Colonic mucosa (tissue), 4 donors: ENCODE results near the gene NUP214. TPM values are rescaled to one million over a fixed set of nuclear protein-coding genes. Genes with fewer than 3 reads are reported as not detected.
"Not testable (repeated sequence)": the region's sequence is repeated elsewhere in the genome, so short reads cannot be mapped to it uniquely, and the experiment has no call there.

Experiments
- DNase-seq: peaks from one replicate; pipeline ENCODE4 v3.0.0-alpha.2; 2020
- H3K27ac ChIP-seq: fragments of 200-600 bp; one replicate; pipeline ENCODE4 v1.8.0; 2021
- H3K27me3 ChIP-seq: fragments of 200-600 bp; one replicate; pipeline ENCODE4 v1.8.0; 2021
- H3K36me3 ChIP-seq: fragments of 200-600 bp; one replicate; pipeline ENCODE4 v1.8.0; 2021
- H3K4me1 ChIP-seq: fragments of 200-600 bp; one replicate; pipeline ENCODE4 v1.8.0; 2021; ENCODE audit warnings: mild to moderate bottlenecking
- H3K4me3 ChIP-seq: fragments of 200-600 bp; one replicate; pipeline ENCODE4 v1.8.0; 2021
- H3K9ac ChIP-seq, 2 donors: one replicate each; pipeline ENCODE4 v1.7.0; 2013; ENCODE audit warnings: control low read depth in 2 of 2, low read depth in 2 of 2, low read length in 2 of 2
- H3K9me3 ChIP-seq: fragments of 200-600 bp; one replicate; pipeline ENCODE4 v1.8.0; 2021
- intact Hi-C: fragments of 100-400 bp; cut with DNase I; formaldehyde crosslinking; loops from one replicate; pipeline ENCODE4 v1.14.1; 2022
- total RNA-seq, 2 donors: library from RNA; stranded (reverse); fragmentation: NEBNext Ultra II Directional in 1 of 2; extraction: Animal tissue kit (Norgen Biotek cat#: 25700) in 1 of 2; gene quantifications; one replicate each; pipeline ENCODE4 v1.2.1, GENCODE V29; 2021
- TF ChIP-seq, protein P1 (sequence below): fragments of 200-600 bp; IDR thresholded peaks from one replicate; pipeline ENCODE4 v1.8.0; 2022; ENCODE audit warnings: antibody characterized with exemption, mild to moderate bottlenecking
- donor health status: healthy.
- donor health status: DM: no; HTN: no; CAD: no.
- donor health status: DM: no; HTN: no; CAD: no.

NUP214 gene
- total RNA-seq, 2 donors from 2014 or later, result 32.2 to 43.8 TPM

DNA sequence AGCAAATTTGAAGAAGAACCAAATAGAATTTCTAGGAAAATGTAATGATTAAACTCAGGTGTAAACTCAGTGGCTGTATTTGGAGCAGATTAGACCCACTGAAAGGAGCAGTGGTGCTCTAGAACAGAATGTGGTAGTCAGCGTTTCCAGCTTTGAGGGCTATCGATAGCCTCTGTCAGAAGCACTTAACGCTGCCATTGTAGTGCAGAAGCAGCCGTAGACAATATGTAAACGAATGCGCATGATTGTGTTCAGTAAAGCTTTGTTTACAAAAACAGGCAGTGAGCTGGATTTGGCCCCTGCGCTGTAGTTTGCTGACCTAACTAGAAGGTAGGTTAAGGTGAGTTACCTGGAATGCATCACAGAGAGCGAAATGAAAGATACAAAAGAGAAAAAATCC lies 78.9 kb downstream of the NUP214 start:
- TF ChIP-seq, protein P1, sequence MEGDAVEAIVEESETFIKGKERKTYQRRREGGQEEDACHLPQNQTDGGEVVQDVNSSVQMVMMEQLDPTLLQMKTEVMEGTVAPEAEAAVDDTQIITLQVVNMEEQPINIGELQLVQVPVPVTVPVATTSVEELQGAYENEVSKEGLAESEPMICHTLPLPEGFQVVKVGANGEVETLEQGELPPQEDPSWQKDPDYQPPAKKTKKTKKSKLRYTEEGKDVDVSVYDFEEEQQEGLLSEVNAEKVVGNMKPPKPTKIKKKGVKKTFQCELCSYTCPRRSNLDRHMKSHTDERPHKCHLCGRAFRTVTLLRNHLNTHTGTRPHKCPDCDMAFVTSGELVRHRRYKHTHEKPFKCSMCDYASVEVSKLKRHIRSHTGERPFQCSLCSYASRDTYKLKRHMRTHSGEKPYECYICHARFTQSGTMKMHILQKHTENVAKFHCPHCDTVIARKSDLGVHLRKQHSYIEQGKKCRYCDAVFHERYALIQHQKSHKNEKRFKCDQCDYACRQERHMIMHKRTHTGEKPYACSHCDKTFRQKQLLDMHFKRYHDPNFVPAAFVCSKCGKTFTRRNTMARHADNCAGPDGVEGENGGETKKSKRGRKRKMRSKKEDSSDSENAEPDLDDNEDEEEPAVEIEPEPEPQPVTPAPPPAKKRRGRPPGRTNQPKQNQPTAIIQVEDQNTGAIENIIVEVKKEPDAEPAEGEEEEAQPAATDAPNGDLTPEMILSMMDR, result no peak
- no peaks in the 10 kb centered on the region for H3K9me3 ChIP-seq
- DNase-seq, result no peak

DNA sequence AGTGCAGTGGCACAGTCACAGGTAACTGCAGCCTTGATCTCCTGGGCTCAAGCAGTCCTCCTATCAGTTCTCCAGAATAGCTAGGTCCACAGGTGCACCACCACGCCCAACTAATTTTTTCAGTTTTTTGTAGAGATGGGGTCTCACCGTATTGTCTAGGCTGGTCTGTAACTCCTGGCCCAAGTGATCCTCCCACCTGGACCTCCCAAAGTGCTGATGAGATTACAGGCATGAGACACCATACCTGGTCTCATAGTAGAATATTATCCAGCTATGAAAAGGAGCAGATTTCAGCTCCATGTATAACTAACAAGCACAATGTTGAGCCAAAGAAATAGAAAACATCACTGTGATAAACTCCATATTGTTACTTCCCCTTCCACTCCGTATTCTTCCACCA lies 81.1 kb downstream of the NUP214 start:
- Histone ChIP-seq H3K27ac (no peak overlapping the region), H3K4me1 (no peaks in the 10 kb centered on the region), H3K27me3 (no peaks in the 10 kb centered on the region), H3K9ac (no peak overlapping the region), H3K4me3 (no peak overlapping the region), H3K36me3 (peaks cover 5% of the 10 kb centered on the region), H3K9me3 (no peaks in the 10 kb centered on the region)
- intact Hi-C loops, result no loop called here
- no peak for DNase-seq
- TF ChIP-seq, protein P1, result no peak

More for the DNA sequence above, 78.9 kb downstream of the NUP214 start:
- H3K4me3 ChIP-seq, result no peak overlapping the region
- peaks cover 5% of the 10 kb centered on the region for H3K36me3 ChIP-seq
- no peaks in the 10 kb centered on the region for H3K4me1 ChIP-seq
- H3K9ac ChIP-seq, result no peak overlapping the region
- H3K27ac ChIP-seq, result no peak overlapping the region
- intact Hi-C loops, result no loop called here
- no peaks in the 10 kb centered on the region for H3K27me3 ChIP-seq

DNA sequence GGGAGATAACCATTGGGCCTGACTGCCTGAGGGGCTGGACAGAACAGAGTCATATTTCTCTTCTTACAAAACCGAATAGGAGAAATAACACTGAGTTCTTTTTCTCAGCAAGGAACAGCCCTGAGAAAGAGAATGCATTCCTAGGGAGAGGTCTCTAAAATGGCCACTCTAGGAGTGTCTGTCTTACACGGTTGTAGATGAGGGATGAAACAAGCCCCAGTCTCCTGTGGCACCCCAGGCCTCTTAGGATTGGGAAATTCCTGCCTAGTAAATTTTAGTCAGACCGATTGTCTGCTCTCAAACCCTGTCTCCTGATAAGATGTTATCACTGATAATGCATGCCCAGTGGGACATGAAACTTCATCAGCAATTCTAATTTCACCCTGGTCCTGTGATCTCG lies 86.5 kb downstream of the NUP214 start:
- H3K4me3 ChIP-seq, H3K9ac ChIP-seq, H3K27ac ChIP-seq, H3K36me3 ChIP-seq, H3K4me1 ChIP-seq, intact Hi-C loops, H3K27me3 ChIP-seq, H3K9me3 ChIP-seq, DNase-seq: not testable (repeated sequence)

DNA sequence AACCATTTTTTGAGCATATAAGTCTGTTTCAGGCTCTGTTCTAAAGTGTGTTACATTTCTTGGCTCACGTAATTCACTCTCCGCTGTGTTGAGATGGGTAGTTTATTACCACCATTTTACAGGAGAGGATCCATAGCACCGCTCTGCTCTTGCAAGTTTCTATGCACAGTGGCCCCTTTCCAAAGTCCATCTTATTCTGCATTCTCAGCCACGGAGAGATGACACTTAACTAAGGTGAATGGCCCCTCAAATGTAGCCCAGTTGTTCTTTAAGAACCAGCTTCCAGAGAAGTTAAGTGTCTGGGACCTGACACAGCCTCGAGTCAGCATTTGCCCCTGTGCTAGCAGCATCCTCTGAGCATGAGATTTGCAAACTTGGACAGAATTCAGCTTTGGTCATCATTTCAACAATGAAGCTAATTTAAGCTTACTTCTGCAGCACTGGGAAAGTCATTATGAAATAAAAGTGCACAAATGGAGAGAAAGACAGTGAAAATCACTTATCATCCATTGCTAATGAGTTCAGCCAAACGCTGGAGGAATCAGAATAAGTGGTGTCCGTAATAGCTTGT lies 89.0 kb downstream of the NUP214 start:
- no peaks in the 10 kb centered on the region for H3K9me3 ChIP-seq
- no peak for DNase-seq
- H3K27ac ChIP-seq, result no peak overlapping the region
- no peaks in the 10 kb centered on the region for H3K36me3 ChIP-seq
- H3K9ac ChIP-seq, result no peak overlapping the region
- H3K27me3 ChIP-seq, result no peaks in the 10 kb centered on the region
- H3K4me3 ChIP-seq, result no peak overlapping the region
- TF ChIP-seq, protein P1, result no peak
- no peaks in the 10 kb centered on the region for H3K4me1 ChIP-seq
- intact Hi-C loops, result no loop called here

DNA sequence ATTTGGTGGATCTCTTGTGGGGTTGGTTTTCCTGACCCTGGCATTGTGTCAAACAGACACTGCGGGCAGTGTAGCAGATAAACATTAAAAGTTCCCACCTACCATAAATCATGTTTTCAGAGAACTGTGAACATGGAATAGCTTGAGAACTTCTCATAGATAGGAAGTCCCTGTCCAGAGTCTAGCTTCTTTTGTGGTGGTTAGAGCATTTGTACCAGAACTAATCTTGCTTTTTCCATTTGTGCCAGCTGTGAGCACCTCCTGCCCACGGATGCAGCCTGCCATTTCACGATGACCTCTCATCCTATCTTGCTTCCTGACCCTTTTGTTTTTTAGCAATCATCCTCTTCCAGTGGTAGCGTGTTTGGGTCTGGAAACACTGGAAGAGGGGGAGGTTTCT lies 89.5 kb downstream of the NUP214 start:
- H3K4me1 ChIP-seq, result no peaks in the 10 kb centered on the region
- TF ChIP-seq, protein P1, result no peak
- H3K27ac ChIP-seq, result no peak overlapping the region
- H3K9ac ChIP-seq, result no peak overlapping the region
- no peak for DNase-seq
- H3K9me3 ChIP-seq, result no peaks in the 10 kb centered on the region
- intact Hi-C loops, result no loop called here
- H3K27me3 ChIP-seq, result no peaks in the 10 kb centered on the region
- no peak overlapping the region for H3K4me3 ChIP-seq
- H3K36me3 ChIP-seq, result no peaks in the 10 kb centered on the region

DNA sequence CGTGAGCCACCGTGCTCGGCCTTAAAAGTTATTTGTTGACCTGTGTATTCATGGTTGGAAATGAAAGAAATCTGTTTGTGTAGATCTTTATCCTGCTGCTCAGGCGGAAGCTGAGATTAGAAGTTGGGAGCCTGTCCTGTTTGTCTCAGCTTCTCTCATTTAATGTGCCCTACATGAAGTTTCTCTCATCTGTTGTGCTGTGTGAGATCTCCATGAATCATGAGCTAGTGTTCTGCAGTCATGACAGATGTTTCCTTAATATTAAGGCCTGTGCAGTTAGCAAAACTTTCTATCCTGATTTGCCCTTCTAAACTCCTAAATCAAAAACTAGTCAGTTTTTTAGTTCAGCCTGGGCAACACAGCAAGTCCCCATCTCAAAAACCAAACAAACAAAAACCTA lies 91.4 kb downstream of the NUP214 start:
- H3K4me3 ChIP-seq, result no peak overlapping the region
- H3K9ac ChIP-seq, result no peak overlapping the region
- no peak overlapping the region for H3K27ac ChIP-seq
- DNase-seq, result no peak
- H3K4me1 ChIP-seq, result no peaks in the 10 kb centered on the region
- no peaks in the 10 kb centered on the region for H3K27me3 ChIP-seq
- intact Hi-C loops, result no loop called here
- no peaks in the 10 kb centered on the region for H3K9me3 ChIP-seq
- TF ChIP-seq, protein P1, result no peak
- H3K36me3 ChIP-seq, result no peaks in the 10 kb centered on the region
